T-helper 17 cell (primary cell): ENCODE results near the gene SFXN2. TPM values are rescaled to one million over a fixed set of nuclear protein-coding genes. Genes with fewer than 3 reads are reported as not detected.
"Not testable (repeated sequence)": the region's sequence is repeated elsewhere in the genome, so short reads cannot be mapped to it uniquely, and the experiment has no call there.

Experiments
- ATAC-seq: fragments of 150-1000 bp; cut with Tn5 transposase; 2 replicates; pipeline ENCODE4 v1.10.0; 2021; ENCODE audit warnings: mild to moderate bottlenecking, moderate library complexity
- DNase-seq, 3 donors: peaks; one replicate each; pipeline versions ENCODE4 v3.0.0 to v3.0.0-alpha.2; 2020 to 2021
- H3K9me3 ChIP-seq: one replicate; pipeline ENCODE4 v1.7.0; 2013; ENCODE audit warnings: low read length, mild to moderate bottlenecking; ENCODE audit not compliant: control insufficient read depth, poor library complexity, severe bottlenecking
- H3K27ac Mint-ChIP-seq: one replicate; pipeline ENCODE4 v1.8.0; 2022; ENCODE audit warnings: mild to moderate bottlenecking, moderate library complexity, mixed read lengths
- H3K27me3 Mint-ChIP-seq: one replicate; pipeline ENCODE4 v1.8.0; 2022; ENCODE audit warnings: mixed read lengths
- H3K36me3 Mint-ChIP-seq: one replicate; pipeline ENCODE4 v1.8.0; 2022; ENCODE audit warnings: low read depth, mixed read lengths
- H3K4me1 Mint-ChIP-seq: one replicate; pipeline ENCODE4 v1.8.0; 2022; ENCODE audit warnings: mild to moderate bottlenecking, mixed read lengths
- H3K4me3 Mint-ChIP-seq: one replicate; pipeline ENCODE4 v1.8.0; 2022; ENCODE audit warnings: mild to moderate bottlenecking, moderate library complexity, mixed read lengths
- total RNA-seq, 4 donors: library from RNA in 2 of 4; stranded (reverse) in 2 of 4; gene quantifications; one replicate each; pipeline ENCODE4 v1.2.3 and lab custom pipeline; 2022 to 2026

SFXN2 gene
- total RNA-seq, 2 donors from 2014 or later: 5.6 to 7.9 TPM

GRCh38 chr10:102738692-102739121, 24.3 kb downstream of the SFXN2 start:
- H3K9me3 ChIP-seq: no peaks in the 10 kb centered on the region
- Mint-ChIP-seq H3K27me3 (no peaks in the 10 kb centered on the region), H3K27ac (peak overlapping the region; percentile 29), H3K36me3 (peaks cover 4% of the 10 kb centered on the region), H3K4me1 (peaks cover 4% of the 10 kb centered on the region), H3K4me3 (no peak overlapping the region)
- DNase-seq (no peak), ATAC-seq (no peak)

- Mint-ChIP-seq H3K4me1 (peaks cover 13% of the 10 kb centered on the region), H3K27ac (no peak overlapping the region), H3K4me3 (no peak overlapping the region), H3K36me3 (peaks cover 3% of the 10 kb centered on the region), H3K27me3 (no peaks in the 10 kb centered on the region)
- no peaks in the 10 kb centered on the region for H3K9me3 ChIP-seq
- ATAC-seq (no peak), DNase-seq (no peak)
Observed at GRCh38 chr10:102740229-102740628, 25.8 kb downstream of the SFXN2 start.

GRCh38 chr10:102741726-102742237, 27.3 kb downstream of the SFXN2 start:
- H3K9me3 ChIP-seq: no peaks in the 10 kb centered on the region
- DNase-seq (no peak), ATAC-seq (no peak)
- peaks cover 25% of the 10 kb centered on the region for H3K4me1 Mint-ChIP-seq
- no peak overlapping the region for H3K27ac Mint-ChIP-seq
- no peaks in the 10 kb centered on the region for H3K27me3 Mint-ChIP-seq
- H3K4me3 Mint-ChIP-seq: no peak overlapping the region
- H3K36me3 Mint-ChIP-seq: peaks cover 3% of the 10 kb centered on the region

GRCh38 chr10:102742313-102742712, 27.9 kb downstream of the SFXN2 start:
- not testable (repeated sequence) for H3K27ac Mint-ChIP-seq, DNase-seq, H3K4me3 Mint-ChIP-seq, H3K9me3 ChIP-seq, ATAC-seq, H3K36me3 Mint-ChIP-seq, H3K27me3 Mint-ChIP-seq
- H3K4me1 Mint-ChIP-seq: peaks cover 27% of the 10 kb centered on the region

- DNase-seq (no peak), ATAC-seq (peak; percentile 0)
- H3K27ac Mint-ChIP-seq: peak overlapping the region; percentile 96
- no peaks in the 10 kb centered on the region for H3K27me3 Mint-ChIP-seq
- H3K9me3 ChIP-seq: no peaks in the 10 kb centered on the region
- H3K4me3 Mint-ChIP-seq: peak overlapping the region; percentile 100
- peaks cover 3% of the 10 kb centered on the region for H3K36me3 Mint-ChIP-seq
- H3K4me1 Mint-ChIP-seq: peaks cover 27% of the 10 kb centered on the region
Observed at GRCh38 chr10:102743078-102743587, 28.7 kb downstream of the SFXN2 start.

GRCh38 chr10:102743588-102744373, 29.3 kb downstream of the SFXN2 start, which contains the start of gene WBP1L:
TSS of gene WBP1L (plus strand) at chr10:102743948. CDS start at chr10:102744054, 106 bp downstream.
- peaks cover 34% of the 10 kb centered on the region for H3K4me1 Mint-ChIP-seq
- peak; percentile 98 for ATAC-seq
- H3K4me3 Mint-ChIP-seq: peak within 1 kb of the TSS; percentile 100

GRCh38 chr10:102744374-102745051, 30.1 kb downstream of the SFXN2 start:
- ATAC-seq (peak; percentile 15), DNase-seq (peak in 2 of 3 donors; percentile 10 to 13)
- H3K9me3 ChIP-seq: no peaks in the 10 kb centered on the region
- H3K27ac Mint-ChIP-seq: peak overlapping the region; percentile 96
- H3K4me1 Mint-ChIP-seq: peaks cover 36% of the 10 kb centered on the region
- no peaks in the 10 kb centered on the region for H3K27me3 Mint-ChIP-seq
- H3K36me3 Mint-ChIP-seq: peaks cover 5% of the 10 kb centered on the region
- H3K4me3 Mint-ChIP-seq: peak overlapping the region; percentile 100

More at GRCh38 chr10:102743588-102744373, 29.3 kb downstream of the SFXN2 start, which contains the start of gene WBP1L:
- H3K27ac Mint-ChIP-seq: peak within 1 kb of the TSS; percentile 96
- peaks cover 5% of the 10 kb centered on the region for H3K36me3 Mint-ChIP-seq
- H3K9me3 ChIP-seq: no peaks in the 10 kb centered on the region
- no peaks in the 10 kb centered on the region for H3K27me3 Mint-ChIP-seq
- peak; percentile 79 to 90 (median 88) for DNase-seq

GRCh38 chr10:102745157-102745556, 30.7 kb downstream of the SFXN2 start:
- no peak for ATAC-seq
- Mint-ChIP-seq H3K36me3 (peaks cover 5% of the 10 kb centered on the region), H3K27me3 (no peaks in the 10 kb centered on the region), H3K4me3 (peak overlapping the region; percentile 100), H3K27ac (peak overlapping the region; percentile 96), H3K4me1 (peaks cover 36% of the 10 kb centered on the region)
- H3K9me3 ChIP-seq: no peaks in the 10 kb centered on the region
- no peak for DNase-seq

GRCh38 chr10:102752266-102752930, 38.0 kb downstream of the SFXN2 start:
- Mint-ChIP-seq H3K27ac (peak overlapping the region; percentile 65), H3K4me3 (peak overlapping the region; percentile 71), H3K27me3 (no peaks in the 10 kb centered on the region)

GRCh38 chr10:102752934-102753664, 38.7 kb downstream of the SFXN2 start:
- peak overlapping the region; percentile 71 for H3K4me3 Mint-ChIP-seq
- peaks cover 2% of the 10 kb centered on the region for H3K36me3 Mint-ChIP-seq
- peaks cover 40% of the 10 kb centered on the region for H3K4me1 Mint-ChIP-seq
- no peaks in the 10 kb centered on the region for H3K27me3 Mint-ChIP-seq
- ATAC-seq (peak; percentile 88), DNase-seq (no peak)
- no peaks in the 10 kb centered on the region for H3K9me3 ChIP-seq
- H3K27ac Mint-ChIP-seq: peak overlapping the region; percentile 65

More at GRCh38 chr10:102752266-102752930, 38.0 kb downstream of the SFXN2 start:
- no peaks in the 10 kb centered on the region for H3K9me3 ChIP-seq
- Mint-ChIP-seq H3K4me1 (peaks cover 38% of the 10 kb centered on the region), H3K36me3 (peaks cover 2% of the 10 kb centered on the region)
- DNase-seq (no peak), ATAC-seq (peak; percentile 47)

- ATAC-seq (no peak), DNase-seq (no peak)
- peaks cover 40% of the 10 kb centered on the region for H3K4me1 Mint-ChIP-seq
- H3K36me3 Mint-ChIP-seq: peaks cover under 1% of the 10 kb centered on the region
- no peak overlapping the region for H3K4me3 Mint-ChIP-seq
- H3K27me3 Mint-ChIP-seq: no peaks in the 10 kb centered on the region
- no peak overlapping the region for H3K27ac Mint-ChIP-seq
- no peaks in the 10 kb centered on the region for H3K9me3 ChIP-seq
Observed at GRCh38 chr10:102753718-102754117, 39.3 kb downstream of the SFXN2 start.

- peaks cover 29% of the 10 kb centered on the region for H3K4me1 Mint-ChIP-seq
- H3K27ac Mint-ChIP-seq: no peak overlapping the region
- DNase-seq (no peak), ATAC-seq (no peak)
- no peaks in the 10 kb centered on the region for H3K36me3 Mint-ChIP-seq
- no peaks in the 10 kb centered on the region for H3K27me3 Mint-ChIP-seq
- H3K4me3 Mint-ChIP-seq: no peak overlapping the region
- H3K9me3 ChIP-seq: no peaks in the 10 kb centered on the region
Observed at GRCh38 chr10:102757323-102757722, 42.9 kb downstream of the SFXN2 start.
